ENCODE results near the gene RBMS3. TPM values are rescaled to one million over a fixed set of nuclear protein-coding genes. Genes with fewer than 3 reads are reported as not detected.

The RBMS3 gene
- total RNA-seq, 1 donor from 2014 or later = 65.1 TPM

DNA sequence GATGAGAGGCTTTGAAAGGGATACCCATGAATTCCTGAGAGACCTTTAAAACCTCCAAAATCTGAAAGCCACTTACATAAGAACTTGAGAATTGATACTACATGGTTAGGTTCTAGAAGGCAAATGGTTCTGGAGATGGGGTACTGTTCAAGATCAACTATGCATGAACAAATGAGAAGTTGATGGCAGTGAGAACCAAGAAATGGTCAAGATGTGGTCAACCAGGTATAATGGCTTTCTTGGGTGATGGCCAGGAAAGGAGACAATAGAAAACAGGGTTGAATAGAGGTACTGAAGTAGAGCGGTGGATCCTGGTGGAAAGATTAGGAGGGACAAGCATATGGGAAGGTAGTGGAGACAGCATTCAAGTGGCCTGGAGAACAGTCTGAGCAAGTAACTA, 200.4 kb downstream of the RBMS3 start:
- Mint-ChIP-seq H3K4me1 (ENCODE audit: low read depth, unreplicated experiment) (no peaks in the 10 kb centered on the region), H3K36me3 (ENCODE audit: unreplicated experiment) (no peaks in the 10 kb centered on the region), H3K27me3 (ENCODE audit: unreplicated experiment) (no peaks in the 10 kb centered on the region), H3K9me3 (ENCODE audit: unreplicated experiment) (no peaks in the 10 kb centered on the region), H3K27ac (ENCODE audit: unreplicated experiment) (no peak overlapping the region), H3K4me3 (ENCODE audit: unreplicated experiment) (no peak overlapping the region)
- TF ChIP-seq CTCF (IDR thresholded peaks at IDR 0.05; ENCODE audit: partially characterized antibody, unreplicated experiment) = no peak
- DNase-seq = no peak

- no peak for DNase-seq
- no peaks in the 10 kb centered on the region for H3K9me3 Mint-ChIP-seq (ENCODE audit: unreplicated experiment)
- H3K36me3 Mint-ChIP-seq (ENCODE audit: unreplicated experiment) = no peaks in the 10 kb centered on the region
- H3K4me3 Mint-ChIP-seq (ENCODE audit: unreplicated experiment) = no peak overlapping the region
- TF ChIP-seq CTCF (IDR thresholded peaks at IDR 0.05; ENCODE audit: partially characterized antibody, unreplicated experiment) = no peak
- H3K27ac Mint-ChIP-seq (ENCODE audit: unreplicated experiment) = no peak overlapping the region
- no peaks in the 10 kb centered on the region for H3K4me1 Mint-ChIP-seq (ENCODE audit: low read depth, unreplicated experiment)
- no peaks in the 10 kb centered on the region for H3K27me3 Mint-ChIP-seq (ENCODE audit: unreplicated experiment)
Observed at GRCh38 chr3:29481969-29482767, 201.3 kb downstream of the RBMS3 start.

- H3K4me3 Mint-ChIP-seq (ENCODE audit: unreplicated experiment) = no peak overlapping the region
- TF ChIP-seq CTCF (IDR thresholded peaks at IDR 0.05; ENCODE audit: partially characterized antibody, unreplicated experiment) = no peak
- no peaks in the 10 kb centered on the region for H3K4me1 Mint-ChIP-seq (ENCODE audit: low read depth, unreplicated experiment)
- no peak for DNase-seq
- no peak overlapping the region for H3K27ac Mint-ChIP-seq (ENCODE audit: unreplicated experiment)
- H3K36me3 Mint-ChIP-seq (ENCODE audit: unreplicated experiment) = no peaks in the 10 kb centered on the region
- H3K27me3 Mint-ChIP-seq (ENCODE audit: unreplicated experiment) = no peaks in the 10 kb centered on the region
- no peaks in the 10 kb centered on the region for H3K9me3 Mint-ChIP-seq (ENCODE audit: unreplicated experiment)
Observed at GRCh38 chr3:29484633-29485032, 203.8 kb downstream of the RBMS3 start.

- DNase-seq = no peak
- Mint-ChIP-seq H3K4me3 (ENCODE audit: unreplicated experiment) (no peak overlapping the region), H3K36me3 (ENCODE audit: unreplicated experiment) (no peaks in the 10 kb centered on the region), H3K27me3 (ENCODE audit: unreplicated experiment) (no peaks in the 10 kb centered on the region), H3K9me3 (ENCODE audit: unreplicated experiment) (no peaks in the 10 kb centered on the region), H3K4me1 (ENCODE audit: low read depth, unreplicated experiment) (no peaks in the 10 kb centered on the region), H3K27ac (ENCODE audit: unreplicated experiment) (no peak overlapping the region)
- TF ChIP-seq CTCF (IDR thresholded peaks at IDR 0.05; ENCODE audit: partially characterized antibody, unreplicated experiment) = no peak
Observed at GRCh38 chr3:29486096-29486495, 205.2 kb downstream of the RBMS3 start.

DNA sequence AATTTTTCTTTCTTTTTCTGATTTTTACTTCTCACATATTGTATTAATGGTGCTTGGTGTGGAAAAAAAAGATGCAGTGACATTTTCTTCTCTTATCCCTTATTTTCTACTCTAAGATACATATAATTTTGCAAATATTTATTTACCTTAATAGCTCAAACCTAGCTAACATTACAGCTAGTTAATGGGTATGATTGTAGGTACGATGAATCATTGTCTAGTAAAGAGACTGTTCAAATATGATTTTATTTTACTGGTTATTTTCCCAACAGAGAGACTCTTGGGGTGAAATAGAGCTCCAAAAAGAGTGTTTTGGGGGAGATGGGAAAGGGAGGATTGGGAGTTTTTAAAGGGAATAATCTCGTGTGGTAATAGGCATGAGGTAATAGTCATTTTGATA, 206.0 kb downstream of the RBMS3 start:
- Mint-ChIP-seq H3K4me1 (ENCODE audit: low read depth, unreplicated experiment) (no peaks in the 10 kb centered on the region), H3K9me3 (ENCODE audit: unreplicated experiment) (peaks cover 2% of the 10 kb centered on the region), H3K27ac (ENCODE audit: unreplicated experiment) (no peak overlapping the region), H3K4me3 (ENCODE audit: unreplicated experiment) (no peak overlapping the region), H3K27me3 (ENCODE audit: unreplicated experiment) (no peaks in the 10 kb centered on the region), H3K36me3 (ENCODE audit: unreplicated experiment) (no peaks in the 10 kb centered on the region)
- TF ChIP-seq CTCF (IDR thresholded peaks at IDR 0.05; ENCODE audit: partially characterized antibody, unreplicated experiment) = no peak
- DNase-seq = no peak
